Measurements from ENCODE around the gene RAPH1.

Gene RAPH1

GRCh38 chr2:203535078-203535783 is at the start of gene RAPH1:
Gene RAPH1 (minus strand): TSS chr2:203535301. CDS start chr2:203495353, 39,948 bp downstream.
- no peaks in the 10 kb centered on the region for H3K9me3 ChIP-seq (ENCODE audit: control insufficient read depth, insufficient read depth, low read length)
- peak within 1 kb of the TSS; percentile 94 for H3K27ac ChIP-seq (ENCODE audit: low read depth, low read length)
- H3K4me3 ChIP-seq (ENCODE audit: low read depth, low read length) = peak within 1 kb of the TSS; percentile 91
- peak within 1 kb of the TSS; percentile 74 for H3K9ac ChIP-seq (ENCODE audit: low read depth, low read length)
- H3K27me3 ChIP-seq (ENCODE audit: control insufficient read depth, insufficient read depth, low read length) = no peaks in the 10 kb centered on the region
- H3K4me1 ChIP-seq (ENCODE audit: control insufficient read depth, insufficient read depth, low read length) = peaks cover 21% of the 10 kb centered on the region
- H3K36me3 ChIP-seq (ENCODE audit: control insufficient read depth, insufficient read depth, low read length) = no peaks in the 10 kb centered on the region

- no peaks in the 10 kb centered on the region for H3K9me3 ChIP-seq (ENCODE audit: control insufficient read depth, insufficient read depth, low read length)
- H3K27me3 ChIP-seq (ENCODE audit: control insufficient read depth, insufficient read depth, low read length) = no peaks in the 10 kb centered on the region
- no peak overlapping the region for H3K4me3 ChIP-seq (ENCODE audit: low read depth, low read length)
- H3K4me1 ChIP-seq (ENCODE audit: control insufficient read depth, insufficient read depth, low read length) = peaks cover 15% of the 10 kb centered on the region; the same call in 1 of the 2 replicates
- H3K27ac ChIP-seq (ENCODE audit: low read depth, low read length) = no peak overlapping the region
- H3K36me3 ChIP-seq (ENCODE audit: control insufficient read depth, insufficient read depth, low read length) = no peaks in the 10 kb centered on the region
- no peak overlapping the region for H3K9ac ChIP-seq (ENCODE audit: low read depth, low read length)
These were observed 49.7 kb upstream of the RAPH1 start for GRCh38 chr2:203584784-203585183.

GRCh38 chr2:203583701-203584100 is 48.6 kb upstream of the RAPH1 start:
- no peaks in the 10 kb centered on the region for H3K27me3 ChIP-seq (ENCODE audit: control insufficient read depth, insufficient read depth, low read length)
- no peak overlapping the region for H3K27ac ChIP-seq (ENCODE audit: low read depth, low read length)
- no peaks in the 10 kb centered on the region for H3K36me3 ChIP-seq (ENCODE audit: control insufficient read depth, insufficient read depth, low read length)
- no peaks in the 10 kb centered on the region for H3K9me3 ChIP-seq (ENCODE audit: control insufficient read depth, insufficient read depth, low read length)
- peaks cover 18% of the 10 kb centered on the region; the same call in 1 of the 2 replicates for H3K4me1 ChIP-seq (ENCODE audit: control insufficient read depth, insufficient read depth, low read length)
- H3K4me3 ChIP-seq (ENCODE audit: low read depth, low read length) = no peak overlapping the region
- H3K9ac ChIP-seq (ENCODE audit: low read depth, low read length) = no peak overlapping the region

GRCh38 chr2:203583084-203583695 is 48.1 kb upstream of the RAPH1 start:
- Histone ChIP-seq H3K4me1 (ENCODE audit: control insufficient read depth, insufficient read depth, low read length) (peaks cover 18% of the 10 kb centered on the region; the same call in 1 of the 2 replicates), H3K36me3 (ENCODE audit: control insufficient read depth, insufficient read depth, low read length) (no peaks in the 10 kb centered on the region), H3K9ac (ENCODE audit: low read depth, low read length) (no peak overlapping the region), H3K27ac (ENCODE audit: low read depth, low read length) (no peak overlapping the region), H3K27me3 (ENCODE audit: control insufficient read depth, insufficient read depth, low read length) (no peaks in the 10 kb centered on the region), H3K9me3 (ENCODE audit: control insufficient read depth, insufficient read depth, low read length) (no peaks in the 10 kb centered on the region), H3K4me3 (ENCODE audit: low read depth, low read length) (no peak overlapping the region)

- no peaks in the 10 kb centered on the region for H3K9me3 ChIP-seq (ENCODE audit: control insufficient read depth, insufficient read depth, low read length)
- peaks cover 18% of the 10 kb centered on the region; the same call in 1 of the 2 replicates for H3K4me1 ChIP-seq (ENCODE audit: control insufficient read depth, insufficient read depth, low read length)
- H3K27ac ChIP-seq (ENCODE audit: low read depth, low read length) = no peak overlapping the region
- no peaks in the 10 kb centered on the region for H3K27me3 ChIP-seq (ENCODE audit: control insufficient read depth, insufficient read depth, low read length)
- H3K36me3 ChIP-seq (ENCODE audit: control insufficient read depth, insufficient read depth, low read length) = no peaks in the 10 kb centered on the region
- H3K9ac ChIP-seq (ENCODE audit: low read depth, low read length) = no peak overlapping the region
- H3K4me3 ChIP-seq (ENCODE audit: low read depth, low read length) = no peak overlapping the region
These were observed 47.4 kb upstream of the RAPH1 start for GRCh38 chr2:203582468-203582867.

GRCh38 chr2:203580844-203581243 is 45.7 kb upstream of the RAPH1 start:
- Histone ChIP-seq H3K27ac (ENCODE audit: low read depth, low read length) (no peak overlapping the region), H3K27me3 (ENCODE audit: control insufficient read depth, insufficient read depth, low read length) (no peaks in the 10 kb centered on the region), H3K4me1 (ENCODE audit: control insufficient read depth, insufficient read depth, low read length) (peaks cover 9% of the 10 kb centered on the region; the same call in 1 of the 2 replicates), H3K9ac (ENCODE audit: low read depth, low read length) (no peak overlapping the region), H3K36me3 (ENCODE audit: control insufficient read depth, insufficient read depth, low read length) (no peaks in the 10 kb centered on the region), H3K4me3 (ENCODE audit: low read depth, low read length) (no peak overlapping the region), H3K9me3 (ENCODE audit: control insufficient read depth, insufficient read depth, low read length) (no peaks in the 10 kb centered on the region)

- H3K36me3 ChIP-seq (ENCODE audit: control insufficient read depth, insufficient read depth, low read length) = no peaks in the 10 kb centered on the region
- H3K27ac ChIP-seq (ENCODE audit: low read depth, low read length) = no peak overlapping the region
- no peaks in the 10 kb centered on the region for H3K27me3 ChIP-seq (ENCODE audit: control insufficient read depth, insufficient read depth, low read length)
- no peaks in the 10 kb centered on the region for H3K9me3 ChIP-seq (ENCODE audit: control insufficient read depth, insufficient read depth, low read length)
- H3K4me1 ChIP-seq (ENCODE audit: control insufficient read depth, insufficient read depth, low read length) = peaks cover 4% of the 10 kb centered on the region; the same call in 1 of the 2 replicates
- no peak overlapping the region for H3K9ac ChIP-seq (ENCODE audit: low read depth, low read length)
- no peak overlapping the region for H3K4me3 ChIP-seq (ENCODE audit: low read depth, low read length)
These were observed 44.6 kb upstream of the RAPH1 start for GRCh38 chr2:203579730-203580129.

GRCh38 chr2:203578759-203579643 is 43.9 kb upstream of the RAPH1 start:
- Histone ChIP-seq H3K27ac (ENCODE audit: low read depth, low read length) (no peak overlapping the region), H3K4me3 (ENCODE audit: low read depth, low read length) (no peak overlapping the region), H3K27me3 (ENCODE audit: control insufficient read depth, insufficient read depth, low read length) (no peaks in the 10 kb centered on the region), H3K9me3 (ENCODE audit: control insufficient read depth, insufficient read depth, low read length) (no peaks in the 10 kb centered on the region), H3K4me1 (ENCODE audit: control insufficient read depth, insufficient read depth, low read length) (peaks cover 4% of the 10 kb centered on the region; the same call in 1 of the 2 replicates), H3K9ac (ENCODE audit: low read depth, low read length) (no peak overlapping the region), H3K36me3 (ENCODE audit: control insufficient read depth, insufficient read depth, low read length) (no peaks in the 10 kb centered on the region)

- Histone ChIP-seq H3K9ac (ENCODE audit: low read depth, low read length) (no peak overlapping the region), H3K4me3 (ENCODE audit: low read depth, low read length) (no peak overlapping the region), H3K9me3 (ENCODE audit: control insufficient read depth, insufficient read depth, low read length) (no peaks in the 10 kb centered on the region), H3K36me3 (ENCODE audit: control insufficient read depth, insufficient read depth, low read length) (no peaks in the 10 kb centered on the region), H3K27me3 (ENCODE audit: control insufficient read depth, insufficient read depth, low read length) (no peaks in the 10 kb centered on the region), H3K27ac (ENCODE audit: low read depth, low read length) (no peak overlapping the region), H3K4me1 (ENCODE audit: control insufficient read depth, insufficient read depth, low read length) (peaks cover 3% of the 10 kb centered on the region; the same call in 1 of the 2 replicates)
These were observed 39.7 kb upstream of the RAPH1 start for GRCh38 chr2:203574824-203575223.

GRCh38 chr2:203572316-203572715 is 37.2 kb upstream of the RAPH1 start:
- Histone ChIP-seq H3K4me3 (ENCODE audit: low read depth, low read length) (no peak overlapping the region), H3K4me1 (ENCODE audit: control insufficient read depth, insufficient read depth, low read length) (no peaks in the 10 kb centered on the region), H3K9me3 (ENCODE audit: control insufficient read depth, insufficient read depth, low read length) (no peaks in the 10 kb centered on the region), H3K27me3 (ENCODE audit: control insufficient read depth, insufficient read depth, low read length) (no peaks in the 10 kb centered on the region), H3K36me3 (ENCODE audit: control insufficient read depth, insufficient read depth, low read length) (no peaks in the 10 kb centered on the region), H3K27ac (ENCODE audit: low read depth, low read length) (no peak overlapping the region), H3K9ac (ENCODE audit: low read depth, low read length) (no peak overlapping the region)

All from HUES48 (cell line).